Immature natural killer cell (primary cell): ENCODE measurements around the gene TOP2A. TPM values are rescaled to one million over a fixed set of nuclear protein-coding genes. Genes with fewer than 3 reads are reported as not detected.
"Not testable (repeated sequence)": the region's sequence is repeated elsewhere in the genome, so short reads cannot be mapped to it uniquely, and the experiment has no call there.

Experiments
- DNase-seq, 3 donors: peaks; one replicate each; pipeline ENCODE4 v3.0.0; 2022; ENCODE audit warnings: mixed read lengths in 1 of 3
- H3K27ac Mint-ChIP-seq, 6 donors: one replicate each; pipeline ENCODE4 v1.8.0; 2020; ENCODE audit warnings: mixed read lengths in 6 of 6, mild to moderate bottlenecking in 5 of 6, inconsistent platforms in 4 of 6, moderate library complexity in 3 of 6
- H3K27me3 Mint-ChIP-seq, 3 donors: one replicate each; pipeline ENCODE4 v1.8.0; 2020 to 2021; ENCODE audit warnings: low read depth in 3 of 3, mild to moderate bottlenecking in 3 of 3, mixed read lengths in 3 of 3, moderate library complexity in 3 of 3, inconsistent platforms in 1 of 3
- H3K36me3 Mint-ChIP-seq, 3 donors: one replicate each; pipeline ENCODE4 v1.8.0; 2020; ENCODE audit warnings: mixed read lengths in 3 of 3, inconsistent platforms in 2 of 3, mild to moderate bottlenecking in 2 of 3
- H3K4me1 Mint-ChIP-seq, 2 donors: one replicate each; pipeline ENCODE4 v1.8.0; 2020; ENCODE audit warnings: inconsistent platforms in 2 of 2, mild to moderate bottlenecking in 2 of 2, mixed read lengths in 2 of 2, moderate library complexity in 1 of 2
- H3K4me3 Mint-ChIP-seq, 5 donors: one replicate each; pipeline ENCODE4 v1.8.0; 2020; ENCODE audit warnings: mild to moderate bottlenecking in 5 of 5, mixed read lengths in 5 of 5, inconsistent platforms in 3 of 5, moderate library complexity in 3 of 5
- H3K9me3 Mint-ChIP-seq, 6 donors: one replicate each; pipeline ENCODE4 v1.8.0; 2020; ENCODE audit warnings: mild to moderate bottlenecking in 6 of 6, mixed read lengths in 6 of 6, inconsistent platforms in 4 of 6, moderate library complexity in 3 of 6
- polyA plus RNA-seq, 3 donors: library from polyadenylated mRNA; unstranded; fragments of 300-500 nt; fragmentation: Illumina TruSeq; gene quantifications; one replicate each; pipeline ENCODE4 v1.2.3, GENCODE V29; 2021

The TOP2A gene
- polyA plus RNA-seq, 3 donors from 2014 or later = 0.80 to 2.4 (median 2.2) TPM

DNA sequence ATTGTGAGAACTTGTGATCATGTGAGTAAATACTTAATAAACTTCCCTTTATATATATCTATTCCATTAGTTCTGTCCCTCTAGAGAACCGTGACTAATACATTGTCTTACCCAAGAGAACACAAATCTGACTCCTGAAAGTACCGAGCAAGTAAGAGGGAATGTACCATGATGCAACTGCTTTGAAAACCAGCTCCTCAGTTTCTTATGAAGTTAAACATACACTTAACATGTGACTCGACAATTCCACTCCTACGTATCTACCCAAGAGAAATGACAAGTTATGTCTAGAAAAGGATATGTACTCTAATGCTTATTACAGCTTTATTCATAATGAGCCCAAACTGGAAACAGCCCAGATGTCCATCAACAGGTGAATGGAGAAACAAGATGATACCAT is 44.4 kb downstream of the TOP2A start:
- DNase-seq = no peak
- Mint-ChIP-seq H3K27me3 (peaks cover 0 to 13% (median 12%) of the 10 kb centered on the region in 3 donors), H3K27ac (no peak overlapping the region), H3K36me3 (no peaks in the 10 kb centered on the region), H3K9me3 (no peaks in the 10 kb centered on the region), H3K4me3 (no peak overlapping the region), H3K4me1 (peaks cover 6 to 7% of the 10 kb centered on the region in 2 donors)

DNA sequence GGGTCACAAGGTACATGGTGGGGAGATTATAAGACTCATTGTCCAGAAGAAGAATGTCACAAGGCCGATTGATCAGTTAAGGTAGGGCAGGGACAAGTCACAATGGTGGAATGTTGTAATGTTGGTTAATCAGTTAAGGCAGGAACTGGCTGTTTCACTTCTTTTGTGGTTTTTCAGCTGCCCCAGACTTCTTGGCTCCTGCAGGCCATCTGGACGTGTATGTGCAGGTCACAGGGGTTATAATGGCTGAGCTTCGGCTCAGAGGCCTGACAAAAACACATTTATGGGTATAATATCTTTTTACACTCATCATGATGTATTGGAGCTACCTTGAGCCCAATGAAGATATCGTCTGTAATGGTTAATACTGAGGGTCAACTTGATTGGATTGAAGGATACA is 45.1 kb downstream of the TOP2A start:
- not testable (repeated sequence) for H3K4me3 Mint-ChIP-seq, H3K36me3 Mint-ChIP-seq, H3K9me3 Mint-ChIP-seq, H3K27ac Mint-ChIP-seq, DNase-seq, H3K4me1 Mint-ChIP-seq
- H3K27me3 Mint-ChIP-seq = peaks cover 0 to 13% (median 12%) of the 10 kb centered on the region in 3 donors

DNA sequence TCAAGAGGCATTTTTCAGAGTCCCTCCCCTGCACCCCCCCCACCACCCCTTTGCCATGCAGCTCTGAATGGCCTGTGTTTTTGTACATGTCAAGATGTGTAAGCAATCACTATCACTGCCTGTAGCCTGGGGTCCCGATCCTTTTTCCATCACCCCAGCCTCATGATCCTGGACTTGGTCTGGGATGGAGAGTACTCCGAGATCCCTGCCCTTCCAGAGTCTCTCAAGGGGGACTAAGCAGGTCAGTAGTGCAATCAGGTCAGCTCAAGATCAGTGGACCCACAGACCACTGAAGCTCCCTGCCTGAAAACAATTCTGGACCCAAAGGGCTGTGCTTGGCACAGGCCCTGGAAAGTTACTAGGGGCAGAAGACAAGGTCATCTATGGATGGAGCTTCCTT is 45.7 kb downstream of the TOP2A start:
- Mint-ChIP-seq H3K27ac (no peak overlapping the region), H3K4me3 (no peak overlapping the region), H3K27me3 (peaks cover 0 to 13% (median 8%) of the 10 kb centered on the region in 3 donors), H3K4me1 (peaks cover 5 to 6% of the 10 kb centered on the region in 2 donors), H3K9me3 (no peaks in the 10 kb centered on the region), H3K36me3 (no peaks in the 10 kb centered on the region)
- DNase-seq = no peak

DNA sequence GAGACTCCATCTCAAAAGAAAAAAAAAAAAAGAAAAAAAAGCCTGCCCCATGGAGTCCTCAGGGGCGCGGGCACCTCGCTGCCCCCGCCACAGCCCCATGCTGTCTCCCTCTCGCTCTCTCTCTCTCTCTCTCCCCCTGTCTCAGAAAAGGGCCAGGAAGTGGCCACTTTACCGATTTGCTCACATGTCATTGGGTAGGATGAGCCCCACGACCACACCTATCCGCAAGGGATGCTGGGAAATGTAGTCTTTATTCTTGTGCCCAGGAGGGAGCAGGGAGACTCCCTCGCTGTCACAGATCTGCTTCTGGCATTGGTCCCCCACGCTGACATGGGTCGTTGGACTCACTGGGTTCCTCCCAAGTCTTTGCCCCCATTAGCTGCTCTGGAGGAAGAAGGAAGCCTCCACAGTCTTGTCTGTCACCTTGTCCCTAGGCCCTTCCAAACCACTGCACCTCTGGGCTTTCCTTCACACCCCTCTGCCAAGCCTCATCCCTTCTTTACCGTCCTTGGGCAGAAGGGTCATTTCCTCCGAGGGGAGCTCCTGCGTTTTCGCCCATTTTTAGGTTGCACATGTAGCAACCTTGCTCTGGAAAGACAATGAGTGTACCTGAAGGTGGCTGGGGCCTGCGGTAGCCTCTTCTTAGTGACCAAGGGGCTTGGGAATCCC is 46.3 kb downstream of the TOP2A start:
- Mint-ChIP-seq H3K27me3 (peaks cover 0 to 9% (median 7%) of the 10 kb centered on the region in 3 donors), H3K36me3 (no peaks in the 10 kb centered on the region), H3K4me3 (no peak overlapping the region), H3K4me1 (peaks cover 0 to under 1% of the 10 kb centered on the region in 2 donors), H3K27ac (no peak overlapping the region), H3K9me3 (no peaks in the 10 kb centered on the region)
- DNase-seq = peak in 1 of 3 donors; percentile 25

DNA sequence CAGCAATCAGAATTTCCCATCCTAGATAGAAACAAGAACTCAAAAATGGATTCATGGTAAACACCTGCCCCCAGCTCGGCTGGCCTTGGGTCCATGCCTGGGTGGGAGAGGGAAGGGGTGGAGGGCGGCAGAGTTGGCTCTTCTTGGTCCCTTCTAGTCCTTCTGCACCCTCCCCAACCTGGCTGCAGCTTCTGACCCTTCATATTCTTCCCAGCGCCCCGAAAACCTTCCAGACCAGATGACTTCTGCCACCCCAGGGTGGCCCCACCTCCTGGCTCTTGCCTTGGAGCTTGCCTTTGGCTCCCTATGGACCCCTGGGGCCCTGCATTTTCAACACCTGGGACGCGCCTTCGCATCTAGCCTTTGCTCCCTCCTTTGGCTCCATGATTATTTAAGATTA is 47.8 kb downstream of the TOP2A start:
- H3K4me3 Mint-ChIP-seq = no peak overlapping the region

DNA sequence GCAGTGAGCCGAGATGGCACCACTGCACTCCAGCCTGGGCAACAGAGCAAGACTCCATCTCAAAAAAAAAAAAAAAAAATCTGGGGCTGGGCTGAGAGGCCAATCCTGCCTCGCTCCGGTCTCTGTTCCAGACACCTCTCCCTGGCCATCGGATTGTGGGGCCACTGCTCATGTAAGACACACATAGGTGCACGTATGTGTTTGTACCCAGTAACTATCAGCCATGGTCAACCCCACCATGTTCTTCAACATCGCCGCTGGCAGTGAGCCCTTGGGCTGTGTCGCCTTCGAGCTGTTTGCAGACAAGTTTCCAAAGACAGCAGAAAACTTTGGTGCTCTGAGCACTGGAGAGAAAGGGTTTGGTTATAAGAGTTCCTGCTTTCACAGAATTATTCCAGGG is 50.0 kb downstream of the TOP2A start:
- not testable (repeated sequence) for H3K27ac Mint-ChIP-seq, H3K36me3 Mint-ChIP-seq, H3K4me3 Mint-ChIP-seq, H3K4me1 Mint-ChIP-seq, H3K9me3 Mint-ChIP-seq, DNase-seq, H3K27me3 Mint-ChIP-seq

More for the DNA sequence above, 47.8 kb downstream of the TOP2A start:
- no peaks in the 10 kb centered on the region for H3K9me3 Mint-ChIP-seq
- H3K27me3 Mint-ChIP-seq = peaks cover 0 to 7% (median 6%) of the 10 kb centered on the region in 3 donors
- DNase-seq = no peak
- H3K36me3 Mint-ChIP-seq = no peaks in the 10 kb centered on the region
- H3K4me1 Mint-ChIP-seq = no peaks in the 10 kb centered on the region
- H3K27ac Mint-ChIP-seq = no peak overlapping the region

DNA sequence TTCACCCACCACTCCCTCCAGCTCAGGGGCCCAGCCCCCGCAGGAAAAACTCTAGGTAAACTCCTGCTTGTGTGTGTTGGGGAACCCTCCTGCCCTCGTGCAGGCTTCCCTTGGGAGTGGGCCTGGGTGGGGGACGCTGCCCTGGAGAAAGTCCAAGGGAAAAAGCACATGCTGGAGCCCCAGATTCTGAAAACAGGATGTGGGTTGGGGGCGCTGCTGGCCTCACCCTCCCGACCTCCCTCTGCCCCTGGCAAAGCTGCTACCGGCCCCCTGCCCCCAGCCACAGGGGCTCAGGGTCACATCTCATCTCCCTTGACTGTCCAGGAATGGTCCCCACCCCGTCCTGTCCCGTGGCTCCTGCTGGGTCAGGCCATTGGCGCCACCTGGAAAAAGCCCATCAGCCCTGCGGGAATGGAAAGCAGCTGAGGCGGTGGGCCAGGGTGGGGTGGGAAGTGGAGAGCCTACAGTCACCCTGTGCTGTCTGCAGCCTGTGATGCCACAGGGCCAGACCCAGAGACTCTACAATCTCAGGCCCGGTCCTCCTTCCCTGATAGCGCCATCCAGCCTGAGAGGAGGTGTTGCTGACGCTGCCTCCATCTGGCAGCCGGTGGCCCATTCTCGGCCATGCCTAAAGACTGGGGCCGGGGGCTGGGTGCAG is 50.7 kb downstream of the TOP2A start:
- no peak for DNase-seq
- Mint-ChIP-seq H3K4me1 (peaks cover 0 to 3% of the 10 kb centered on the region in 2 donors), H3K27me3 (peaks cover 0 to 6% (median 2%) of the 10 kb centered on the region in 3 donors), H3K4me3 (no peak overlapping the region), H3K9me3 (no peaks in the 10 kb centered on the region), H3K27ac (no peak overlapping the region), H3K36me3 (no peaks in the 10 kb centered on the region)

DNA sequence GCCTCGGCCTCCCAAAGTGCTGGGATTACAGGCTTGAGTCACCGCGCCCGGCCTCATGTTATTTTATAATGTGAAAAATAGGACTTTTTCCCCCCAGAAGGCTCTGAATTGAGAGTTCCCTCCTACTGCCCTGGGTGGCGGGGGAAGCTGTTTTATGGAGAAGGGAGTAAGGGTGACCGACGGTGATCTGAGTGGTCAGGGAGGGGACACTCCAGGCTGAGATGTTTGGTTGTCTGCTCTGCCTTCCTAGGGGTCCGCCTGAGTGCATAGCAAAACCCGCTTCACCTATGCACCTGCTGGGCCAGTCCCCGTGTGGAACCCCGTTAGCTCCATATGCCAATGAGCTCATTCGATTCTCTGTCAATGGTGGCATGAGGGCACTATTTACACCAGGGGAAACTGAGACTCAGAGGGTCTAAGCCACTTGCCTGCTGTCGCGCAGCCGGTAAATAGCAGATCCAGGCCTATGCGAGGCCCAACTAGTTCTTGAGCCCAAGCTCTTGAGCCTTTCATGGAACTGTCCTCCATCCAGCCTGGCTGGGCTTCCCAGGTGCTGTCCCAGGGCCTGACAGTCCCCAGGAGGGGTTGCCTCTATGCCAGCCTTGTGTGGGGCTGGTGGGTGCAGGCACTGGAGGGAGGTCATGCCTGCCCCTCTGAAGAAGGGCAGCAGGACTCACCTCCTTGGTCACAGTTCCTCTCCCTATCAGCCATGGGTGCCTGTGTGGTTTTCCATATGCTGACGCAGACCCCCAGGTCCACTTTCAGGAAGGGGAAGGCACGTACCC is 51.4 kb downstream of the TOP2A start:
- Mint-ChIP-seq H3K27me3 (peaks cover 1 to 5% (median 1%) of the 10 kb centered on the region in 3 donors), H3K4me3 (no peak overlapping the region), H3K36me3 (no peaks in the 10 kb centered on the region), H3K27ac (no peak overlapping the region), H3K9me3 (no peaks in the 10 kb centered on the region), H3K4me1 (peaks cover 0 to 3% of the 10 kb centered on the region in 2 donors)
- no peak for DNase-seq

DNA sequence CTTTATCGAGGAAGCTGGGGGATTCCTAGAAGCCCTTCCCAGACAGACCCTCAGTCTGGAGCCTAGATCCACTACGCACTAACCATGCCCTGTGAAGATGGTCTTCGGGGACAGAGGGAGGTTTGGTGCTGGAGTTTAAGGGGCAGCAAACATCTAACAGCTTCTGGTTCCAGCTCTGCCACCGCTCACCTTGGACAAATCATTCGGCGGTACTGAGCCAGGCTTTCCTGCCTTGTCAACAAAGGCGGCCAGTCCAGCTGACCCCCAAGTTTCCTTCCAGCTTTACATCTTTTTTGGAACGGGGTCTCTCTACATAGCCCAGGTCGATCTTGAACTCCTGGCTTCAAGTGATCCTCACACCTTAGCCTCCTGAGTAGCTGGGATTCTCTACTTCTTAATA is 52.8 kb downstream of the TOP2A start:
- H3K4me3 Mint-ChIP-seq = peak overlapping the region; percentile 15 to 43 (median 21)
- no peaks in the 10 kb centered on the region for H3K36me3 Mint-ChIP-seq
- no peaks in the 10 kb centered on the region for H3K9me3 Mint-ChIP-seq
- no peak overlapping the region for H3K27ac Mint-ChIP-seq
- peaks cover 1 to 6% (median 1%) of the 10 kb centered on the region in 3 donors for H3K27me3 Mint-ChIP-seq
- no peak for DNase-seq
- peaks cover 0 to 3% of the 10 kb centered on the region in 2 donors for H3K4me1 Mint-ChIP-seq

DNA sequence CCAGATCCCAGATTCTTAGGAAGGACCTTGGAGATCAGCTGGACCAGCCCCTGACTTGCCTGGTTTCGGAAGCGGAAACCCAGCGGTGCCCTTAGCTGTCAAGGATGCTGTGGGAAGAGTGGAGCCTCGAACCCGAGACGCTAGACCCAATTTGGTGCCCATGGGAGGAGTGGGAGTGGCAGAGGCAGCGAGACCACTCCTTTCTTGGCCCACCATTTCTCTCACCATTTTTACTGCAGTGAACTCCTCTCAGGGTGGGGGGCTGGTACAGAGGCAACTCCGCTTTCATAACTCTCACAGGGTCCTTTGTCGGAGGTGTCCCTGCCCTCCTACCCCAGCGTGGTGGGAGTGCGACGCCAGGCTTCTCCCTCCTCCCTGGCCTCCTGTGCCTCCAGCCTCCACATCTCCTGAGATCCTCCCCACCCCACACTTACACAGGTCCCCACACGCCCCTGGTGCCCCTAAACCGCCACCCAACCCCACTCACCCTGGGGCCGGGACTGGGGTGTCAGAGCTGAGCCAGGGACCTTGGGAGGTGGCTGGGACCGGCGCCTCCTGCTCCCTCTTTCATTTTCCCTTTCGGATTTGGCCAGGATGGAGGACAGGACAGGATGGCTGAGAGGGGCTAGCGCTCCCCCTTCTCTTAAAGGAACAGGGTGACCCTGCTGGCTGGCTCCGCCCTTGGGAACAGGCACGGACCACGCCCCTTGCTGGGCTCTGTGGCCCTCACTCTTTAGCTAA is 53.4 kb downstream of the TOP2A start, which contains the start of gene GJD3:
GJD3 (minus strand) TSS at position 617 of the 741 bp plus-strand sequence. CDS start 922 bp downstream, outside the sequence.
- DNase-seq = no peak
- Mint-ChIP-seq H3K27me3 (peaks cover 0 to 8% (median 1%) of the 10 kb centered on the region in 3 donors), H3K4me1 (peaks cover 0 to 3% of the 10 kb centered on the region in 2 donors), H3K36me3 (no peaks in the 10 kb centered on the region), H3K9me3 (no peaks in the 10 kb centered on the region), H3K27ac (no peak within 1 kb of the TSS), H3K4me3 (peak within 1 kb of the TSS; percentile 40 to 65 (median 54))

DNA sequence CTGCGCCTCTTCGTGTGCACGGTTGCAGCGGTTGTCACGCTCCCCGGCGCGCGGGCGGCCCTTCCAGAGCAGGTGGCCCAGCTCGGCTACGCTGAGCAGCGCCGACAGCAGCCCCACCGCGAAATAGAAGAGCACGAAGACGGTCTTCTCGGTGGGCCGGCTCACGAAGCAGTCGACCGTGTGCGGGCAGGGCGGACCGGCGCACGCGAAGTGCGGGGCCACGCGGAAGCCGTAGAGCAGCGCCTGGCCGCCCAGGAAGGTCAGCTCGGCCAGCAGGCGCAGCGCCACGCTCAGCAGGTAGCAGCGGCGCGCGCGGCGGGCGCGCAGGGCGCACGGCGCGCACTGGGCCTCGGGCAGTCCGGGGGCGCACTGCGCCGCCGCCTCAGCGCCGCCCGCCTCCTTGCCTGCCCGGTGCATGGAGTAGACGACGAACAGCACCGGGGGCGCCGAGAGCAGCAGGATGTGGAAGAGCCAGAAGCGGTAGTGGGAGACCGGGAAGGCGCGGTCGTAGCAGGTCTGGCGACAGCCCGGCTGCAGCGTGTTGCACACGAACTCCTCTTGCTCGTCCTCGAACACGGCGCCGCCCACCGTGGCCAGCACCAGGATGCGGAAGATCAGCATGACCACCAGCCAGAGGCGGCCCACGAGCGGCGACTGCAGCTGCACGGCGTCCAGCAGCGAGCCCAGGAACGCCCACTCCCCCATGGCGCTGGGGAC is 54.4 kb downstream of the TOP2A start:
- H3K36me3 Mint-ChIP-seq = no peaks in the 10 kb centered on the region
- no peak overlapping the region for H3K27ac Mint-ChIP-seq
- no peak for DNase-seq
- peak overlapping the region; percentile 64 to 74 (median 71) for H3K4me3 Mint-ChIP-seq
- H3K4me1 Mint-ChIP-seq = peaks cover 5 to 7% of the 10 kb centered on the region in 2 donors
- H3K9me3 Mint-ChIP-seq = no peaks in the 10 kb centered on the region
- H3K27me3 Mint-ChIP-seq = peaks cover 0 to 8% (median 1%) of the 10 kb centered on the region in 3 donors

DNA sequence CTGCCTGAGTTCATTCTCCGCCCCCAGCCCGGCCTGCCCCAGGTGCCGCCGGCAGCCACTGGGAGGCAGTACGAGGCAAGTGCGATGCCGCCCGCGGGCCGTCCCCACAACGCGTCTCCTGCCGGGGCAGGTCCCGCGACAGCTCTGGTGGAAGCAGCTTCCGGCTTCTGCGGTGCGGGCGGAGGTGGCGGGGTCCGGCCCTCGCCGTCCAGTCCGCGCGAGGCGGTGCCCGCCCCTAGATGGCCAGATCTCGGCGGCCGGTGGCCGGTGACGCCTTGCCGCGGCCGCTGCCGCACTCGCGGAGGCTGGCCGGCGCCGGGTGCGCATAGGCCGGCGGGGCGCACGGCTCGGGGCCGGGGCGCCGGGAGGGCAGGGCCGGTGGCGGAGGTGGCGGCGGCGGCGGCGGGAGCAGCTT is 55.0 kb downstream of the TOP2A start:
- Mint-ChIP-seq H3K27me3 (peaks cover 1 to 8% (median 3%) of the 10 kb centered on the region in 3 donors), H3K36me3 (no peaks in the 10 kb centered on the region), H3K9me3 (no peaks in the 10 kb centered on the region), H3K27ac (no peak overlapping the region), H3K4me3 (peak overlapping the region; percentile 24 to 73 (median 51)), H3K4me1 (peaks cover 5 to 7% of the 10 kb centered on the region in 2 donors)
- peak; percentile 65 to 67 (median 65) for DNase-seq
